Stimulated activated CD4-positive, alpha-beta T cell treated with anti-CD3 and anti-CD28 coated beads, Interleukin-2, amount 100 ng/mL, for 48 hours (primary cell): ENCODE data around the gene CDC45.
A peak's percentile ranks its signal among the peaks of the same experiment; 100 is the strongest.
"Not testable (repeated sequence)": the region's sequence is repeated elsewhere in the genome, so short reads cannot be mapped to it uniquely, and the experiment has no call there.

ENCODE experiments used
- DNase-seq, 2 donors: peaks; one replicate each; pipeline ENCODE4 v3.0.0-alpha.2; 2020

Gene CDC45

DNA sequence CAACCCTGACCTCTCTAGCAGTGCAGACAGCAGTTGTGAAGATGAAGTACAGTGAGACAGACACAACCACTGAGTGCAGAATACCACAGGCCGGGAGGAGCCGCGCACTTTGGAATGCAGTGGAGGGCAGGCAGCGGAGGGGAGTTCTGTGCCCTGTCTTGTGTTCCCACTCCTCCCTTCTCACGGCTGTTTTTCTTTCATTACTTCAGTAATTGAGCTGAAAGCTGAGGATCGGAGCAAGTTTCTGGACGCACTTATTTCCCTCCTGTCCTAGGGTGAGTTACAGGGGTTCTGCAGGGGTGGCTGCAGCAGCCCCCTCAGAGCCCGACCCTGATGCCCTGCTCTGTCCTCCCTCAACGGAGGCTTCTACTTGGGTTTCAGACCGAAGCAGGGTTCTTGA is 38.9 kb downstream of the CDC45 start:
- no peak for DNase-seq

DNA sequence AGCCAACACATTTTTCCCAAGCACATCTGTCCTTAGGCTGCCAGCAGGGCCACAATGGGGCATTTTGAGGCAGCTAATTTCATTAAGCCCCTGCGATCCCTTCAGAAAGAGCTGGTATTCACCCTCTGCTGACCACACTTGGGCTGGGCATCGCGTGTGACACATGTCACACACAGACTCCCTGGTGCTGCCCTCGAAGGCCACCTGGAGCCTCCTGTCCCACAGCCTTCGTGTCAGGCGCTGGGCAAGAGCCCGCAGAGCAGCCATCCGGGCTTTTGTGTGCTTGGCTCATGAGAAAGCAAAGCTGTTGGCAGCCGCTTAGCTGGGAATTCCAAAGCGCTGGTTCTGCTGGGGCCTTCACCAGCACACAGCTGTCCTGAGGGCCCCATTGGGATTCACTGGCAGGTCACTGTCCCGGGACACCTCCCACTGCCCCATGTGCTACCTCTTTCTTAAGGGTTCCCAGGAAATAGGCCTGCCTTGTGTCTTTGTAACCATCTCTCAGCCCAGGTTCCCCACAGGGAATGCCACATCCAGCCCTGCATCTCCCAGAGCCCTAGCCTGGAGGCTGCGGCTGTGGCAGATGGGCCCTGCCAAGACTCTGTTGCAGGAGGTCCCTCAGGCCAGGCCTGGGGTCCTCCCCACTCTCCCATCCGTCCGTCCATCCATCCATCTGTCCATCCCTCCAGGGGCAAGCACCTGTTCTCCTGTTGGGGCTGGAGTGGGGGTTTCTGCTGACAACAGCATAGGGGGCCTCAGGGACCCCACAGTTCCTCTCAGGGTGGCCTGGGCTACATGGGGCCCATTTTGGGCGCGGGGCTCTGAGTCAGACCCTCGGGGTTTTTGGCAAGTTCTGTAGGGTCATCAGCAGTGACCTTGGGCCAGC is 39.6 kb downstream of the CDC45 start:
- no peak for DNase-seq

DNA sequence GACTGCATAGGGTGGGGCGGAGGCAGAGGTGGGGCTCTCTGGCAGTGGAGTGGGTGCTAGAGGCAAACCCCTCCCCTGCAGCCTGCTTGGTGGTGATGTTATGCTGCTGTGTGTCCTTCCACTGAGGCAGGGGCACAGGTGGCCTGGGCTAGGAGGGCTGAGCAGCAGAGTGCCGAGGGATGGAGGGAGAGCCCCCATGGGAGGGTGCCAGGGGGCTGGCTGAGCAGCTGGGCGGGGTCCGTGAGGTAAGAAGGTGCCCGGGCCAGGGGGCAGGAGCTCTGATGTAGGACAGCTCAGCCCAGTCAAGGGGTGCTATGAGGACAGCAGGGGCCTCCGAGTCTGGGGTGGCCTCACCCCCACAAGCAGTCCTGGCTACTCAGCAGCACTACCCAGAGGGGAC is 40.3 kb downstream of the CDC45 start:
- DNase-seq, result no peak

DNA sequence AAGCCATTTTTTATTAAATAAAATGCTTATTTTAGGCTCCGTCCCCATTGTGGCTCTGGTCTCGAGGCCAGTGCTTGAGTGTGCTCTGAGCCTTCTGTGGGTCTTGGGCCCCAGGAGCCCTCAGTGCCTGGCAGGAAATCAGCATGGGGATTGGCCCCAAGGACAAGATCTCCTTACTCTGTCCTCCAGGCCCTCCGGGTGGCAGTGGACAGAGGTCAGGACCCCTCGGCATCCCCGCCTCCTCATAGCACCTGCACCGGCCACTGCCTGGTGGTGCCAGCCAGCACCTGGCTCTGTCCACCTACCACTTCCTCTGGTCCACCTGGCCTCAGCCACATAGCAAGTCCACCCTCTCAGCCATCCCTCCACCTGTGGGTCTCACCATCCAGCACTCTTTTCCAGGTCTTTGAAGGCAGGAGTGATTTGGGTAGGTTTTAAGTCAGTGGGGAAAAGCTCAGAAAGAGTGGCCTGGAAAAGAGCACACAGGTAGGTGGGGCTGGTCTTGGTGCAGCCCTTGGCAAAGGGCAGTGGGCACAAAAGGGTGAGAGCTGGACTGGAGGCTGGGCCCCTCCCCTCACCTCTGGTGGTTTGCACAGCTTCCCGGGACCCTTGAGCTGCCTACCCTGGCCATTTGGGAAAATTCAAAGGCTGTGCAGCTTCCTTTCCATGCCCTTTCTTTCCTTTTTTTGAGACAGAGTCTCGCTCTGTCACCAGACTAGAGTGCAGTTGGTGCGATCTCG is 41.0 kb downstream of the CDC45 start:
- no peak for DNase-seq

DNA sequence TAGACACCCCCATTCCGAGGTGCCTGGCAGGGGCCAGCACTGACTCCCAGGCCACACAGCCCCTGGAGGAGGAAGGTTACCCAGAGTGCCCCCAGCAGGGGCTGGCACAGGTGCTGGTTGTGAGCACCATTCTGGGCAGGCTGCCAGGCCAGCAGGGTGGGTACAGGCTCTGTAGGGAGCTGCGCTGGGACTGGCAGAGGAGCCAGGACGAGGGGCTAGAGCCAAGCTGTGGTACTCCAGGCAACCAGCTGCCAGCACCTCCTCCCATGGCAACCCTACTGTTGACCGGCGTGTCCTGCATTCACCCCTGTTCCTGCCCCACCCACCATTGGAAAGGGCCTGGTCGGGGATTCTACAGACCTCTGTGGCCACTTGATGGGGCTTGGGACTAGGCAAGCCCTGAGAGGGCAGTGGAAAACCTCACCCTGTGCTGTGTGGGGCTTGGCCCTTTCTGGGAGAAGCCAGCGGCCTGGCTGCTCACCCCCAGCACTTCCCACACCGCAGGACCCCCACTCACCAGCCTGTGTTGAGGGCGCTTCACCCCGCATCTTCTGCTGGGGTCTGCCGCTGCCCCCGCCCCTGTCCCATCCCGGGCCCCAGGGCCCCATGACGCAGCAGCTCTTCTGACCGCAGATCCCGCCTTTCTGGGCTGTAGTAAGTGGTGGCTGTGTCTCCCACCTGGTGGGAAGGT is 42.6 kb downstream of the CDC45 start:
- DNase-seq, result no peak

DNA sequence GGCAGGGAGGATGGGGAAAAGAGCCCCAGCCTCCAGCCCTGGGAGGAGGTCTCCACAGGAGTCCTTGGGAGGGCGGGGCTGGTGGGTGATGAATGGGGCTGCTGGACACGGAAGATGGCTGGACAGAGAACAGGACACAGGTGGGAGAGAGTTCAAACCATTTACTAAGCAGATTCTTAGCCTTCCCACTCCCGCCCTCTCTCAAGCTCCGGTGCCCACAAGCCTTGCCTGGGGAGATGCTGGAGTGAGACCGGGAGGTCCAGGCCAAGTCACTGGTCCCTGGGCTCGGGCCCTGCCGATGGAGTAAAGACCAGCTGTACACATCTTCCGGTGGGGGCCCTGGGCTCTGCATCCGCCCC is 43.1 kb downstream of the CDC45 start:
- no peak for DNase-seq

DNA sequence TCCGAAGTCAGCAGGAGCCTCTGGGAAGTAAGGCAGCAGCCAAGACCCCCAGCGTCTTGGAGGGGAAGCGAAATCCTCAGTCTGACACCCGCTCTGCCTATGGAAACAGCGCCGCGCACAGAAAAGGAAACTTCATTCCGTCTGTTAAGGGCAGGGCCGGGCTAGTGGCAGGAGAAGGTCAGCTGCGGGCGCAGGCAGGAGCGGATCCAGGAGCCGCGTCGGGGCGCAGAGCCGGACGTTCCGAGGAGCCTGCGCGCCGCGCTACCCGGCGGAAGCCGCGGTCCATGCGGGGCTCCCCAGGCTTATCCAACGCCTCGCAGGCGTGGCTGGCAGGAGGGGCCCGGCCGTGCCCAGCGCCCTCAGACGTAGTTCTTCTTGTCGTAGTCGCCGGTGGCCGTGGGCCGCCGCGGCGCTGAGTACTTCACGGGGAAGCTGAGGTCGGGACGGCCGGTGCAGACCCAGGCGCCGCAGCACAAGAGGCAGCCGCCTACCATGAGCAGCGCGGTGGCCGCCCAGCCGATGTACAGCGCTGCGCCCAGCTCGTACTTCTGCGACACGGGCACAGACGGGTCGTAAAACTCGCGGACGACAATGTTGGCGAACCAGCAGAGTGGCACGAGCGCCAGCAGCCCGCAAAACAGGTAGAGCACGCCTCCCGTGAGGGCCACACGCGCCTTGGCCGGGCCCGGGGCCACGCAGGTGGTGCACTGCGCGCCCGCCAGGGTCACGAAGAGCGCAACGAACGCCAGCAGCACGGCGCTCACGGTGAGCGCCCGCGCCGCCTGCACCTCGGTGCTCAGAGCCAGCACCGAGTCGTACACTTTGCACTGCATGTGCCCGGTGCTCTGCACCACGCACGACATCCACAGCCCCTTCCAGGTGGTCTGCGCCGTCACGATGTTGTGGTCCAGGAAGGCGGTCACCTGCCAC is 43.8 kb downstream of the CDC45 start:
- DNase-seq, result peak in 1 of 2 donors; percentile 22

DNA sequence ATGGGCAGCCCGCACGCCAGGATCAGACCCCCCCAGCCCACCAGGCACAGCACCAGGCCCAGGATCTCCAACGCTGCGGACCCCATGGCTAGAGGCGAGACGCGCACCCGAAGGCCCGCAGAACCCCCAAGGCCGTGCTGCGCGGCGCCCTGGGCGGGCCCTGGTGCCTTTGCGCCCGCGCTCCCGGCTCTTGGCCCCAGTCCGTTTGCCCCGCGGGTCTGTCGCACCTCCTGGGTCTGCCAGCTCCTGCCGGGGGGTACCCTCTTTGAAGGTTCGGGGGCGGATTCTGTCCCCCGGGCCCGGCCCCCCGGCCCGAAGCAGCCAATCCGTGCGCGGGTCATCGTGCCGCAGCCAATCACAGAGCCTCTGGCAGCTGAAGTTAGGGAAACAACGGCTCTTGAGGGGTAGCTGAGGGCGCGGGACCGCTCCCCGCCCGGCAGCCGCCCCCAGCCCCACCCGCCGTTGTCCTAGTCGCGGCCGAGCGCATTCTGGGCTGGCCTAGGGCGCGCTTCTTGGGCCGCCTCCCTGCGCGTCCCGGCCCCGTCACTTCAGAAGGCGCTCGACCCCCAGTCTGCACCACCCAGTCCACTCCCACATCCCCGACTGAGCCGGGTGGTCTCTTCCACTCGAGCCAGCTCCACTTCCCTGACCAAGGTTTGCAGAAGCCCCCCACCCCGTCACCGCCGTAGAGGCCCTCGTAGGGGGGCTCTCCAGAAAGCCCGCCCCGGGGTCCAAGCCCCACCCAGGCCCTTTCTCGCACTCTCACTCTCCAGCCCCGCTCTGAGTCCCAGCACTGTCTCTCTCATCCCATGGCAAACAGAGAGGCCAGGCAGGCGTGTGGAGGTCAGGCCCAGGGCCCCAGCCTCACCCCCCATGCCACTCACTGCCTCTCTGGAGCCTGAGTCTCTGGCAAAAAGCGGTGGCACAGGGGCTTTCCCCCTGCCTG is 44.7 kb downstream of the CDC45 start, which contains the start of gene CLDN5:
CLDN5 (minus strand) TSS at position 241 of the 946 bp plus-strand sequence; CDS start at position 86, 155 bp downstream.
- DNase-seq, result no peak

DNA sequence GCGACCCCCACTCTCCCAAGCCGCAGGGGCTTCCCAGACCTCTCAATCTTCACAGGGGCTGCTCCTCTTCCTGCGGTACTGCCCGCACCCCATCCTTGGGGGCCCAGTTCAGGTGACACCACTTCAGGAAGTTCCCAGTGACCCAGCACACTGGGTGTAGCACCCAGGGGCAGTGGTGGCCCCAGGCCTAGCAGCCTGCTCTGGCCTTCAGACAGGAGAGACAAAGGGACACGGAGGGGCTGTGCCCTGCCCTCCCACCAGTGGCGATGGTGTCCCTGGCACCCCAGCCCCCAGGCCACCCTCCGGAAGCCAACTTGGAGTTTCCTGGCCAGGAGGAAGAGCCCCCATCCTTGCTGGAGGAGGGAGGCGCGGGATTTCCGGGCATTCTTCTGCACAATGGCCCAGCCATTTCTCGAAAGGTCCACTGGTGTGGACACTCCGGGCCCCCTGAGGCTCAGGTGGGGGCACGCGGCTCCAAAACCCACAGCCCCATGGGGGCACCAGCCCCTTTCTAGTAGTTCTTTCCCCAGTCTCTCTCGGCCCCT is 45.5 kb downstream of the CDC45 start:
- no peak for DNase-seq

DNA sequence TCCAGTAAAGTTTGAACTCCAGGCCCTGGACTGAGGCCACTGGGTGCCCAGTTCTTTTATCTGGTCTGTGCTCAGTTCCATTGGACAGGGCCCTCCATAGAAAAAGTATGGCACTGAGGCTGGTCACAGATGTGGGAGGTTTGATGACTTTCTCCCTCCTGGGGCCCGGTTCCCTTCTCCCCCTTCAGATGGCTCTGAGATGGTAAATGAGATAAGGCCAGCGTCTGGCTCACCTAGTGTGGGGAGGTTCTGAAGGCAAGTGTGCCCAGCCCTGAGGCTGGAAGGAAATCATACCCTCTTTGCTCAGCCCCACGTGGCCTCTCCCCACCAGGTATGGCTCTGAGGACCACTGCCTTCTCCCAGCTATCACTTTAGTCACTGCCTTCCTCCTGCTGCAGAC is 45.9 kb downstream of the CDC45 start:
- DNase-seq, result no peak

DNA sequence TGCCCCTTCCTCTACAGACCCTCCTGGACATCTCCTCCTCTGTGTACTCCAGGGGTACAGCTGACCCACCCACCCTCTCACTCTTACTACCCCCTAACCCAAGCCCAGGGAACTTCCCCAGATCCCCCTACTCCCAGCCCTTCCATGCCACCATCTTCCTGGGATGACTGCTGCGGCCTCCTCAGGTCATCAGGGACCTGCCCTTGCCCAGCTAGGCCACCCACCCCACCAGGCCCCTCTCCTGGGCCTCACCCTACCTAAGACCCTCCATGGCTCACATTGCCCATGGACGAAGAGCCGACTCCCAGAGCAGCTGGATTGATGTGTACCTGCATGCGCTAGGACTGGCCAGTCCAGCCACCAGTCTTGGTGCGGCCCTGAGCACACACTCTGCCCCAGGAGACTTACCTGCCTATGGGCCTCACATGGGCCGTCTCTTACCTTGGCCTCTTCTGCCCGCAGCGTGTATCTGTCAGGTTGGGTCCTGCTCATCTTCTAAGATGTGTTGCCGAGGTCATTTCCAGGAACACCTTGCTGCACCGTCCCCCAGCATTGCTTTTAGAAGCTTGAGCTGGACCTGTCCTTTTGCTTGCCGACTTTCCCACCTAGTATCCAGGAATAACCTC is 46.5 kb downstream of the CDC45 start:
- DNase-seq, result no peak

DNA sequence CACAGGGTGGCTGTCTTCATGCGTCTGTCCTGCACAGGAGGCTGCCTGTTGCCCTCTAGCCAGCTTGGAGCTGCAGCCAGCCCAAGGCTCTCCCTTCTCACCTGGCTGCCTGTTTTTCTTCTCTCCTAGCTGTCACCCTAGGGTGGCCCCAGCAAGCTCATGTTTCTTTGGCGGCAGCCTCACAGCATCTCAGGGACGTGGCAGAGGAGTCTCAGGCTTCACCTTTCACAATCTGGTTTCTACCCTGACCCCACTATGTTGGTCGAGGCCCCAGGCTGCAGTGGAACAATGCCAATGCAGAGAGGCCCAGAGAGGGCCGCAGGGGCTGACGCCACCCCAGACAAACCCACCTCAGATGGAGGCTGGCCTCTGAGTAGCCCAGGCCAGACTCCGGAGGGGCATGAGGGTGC is 47.0 kb downstream of the CDC45 start:
- no peak for DNase-seq

DNA sequence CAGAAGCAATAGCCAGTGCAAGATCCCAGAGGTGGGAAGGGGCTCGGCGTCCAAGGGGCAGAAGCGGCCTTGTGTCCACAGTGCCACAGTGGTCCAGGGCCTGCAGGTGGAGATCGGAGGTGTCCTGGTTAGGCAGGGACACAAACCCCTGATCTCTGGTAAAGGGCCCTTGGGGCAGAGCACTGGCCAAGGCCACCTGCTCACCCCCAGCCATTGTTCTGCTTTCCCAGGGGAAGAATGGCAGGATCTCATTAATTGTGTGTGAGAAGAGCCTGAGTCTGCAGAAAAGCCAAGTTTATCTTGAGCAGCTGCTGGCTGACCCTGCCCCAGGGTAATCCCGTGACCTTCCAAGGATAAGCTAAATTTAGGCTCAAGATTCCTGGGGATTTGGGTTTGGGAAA is 47.6 kb downstream of the CDC45 start:
- no peak for DNase-seq

DNA sequence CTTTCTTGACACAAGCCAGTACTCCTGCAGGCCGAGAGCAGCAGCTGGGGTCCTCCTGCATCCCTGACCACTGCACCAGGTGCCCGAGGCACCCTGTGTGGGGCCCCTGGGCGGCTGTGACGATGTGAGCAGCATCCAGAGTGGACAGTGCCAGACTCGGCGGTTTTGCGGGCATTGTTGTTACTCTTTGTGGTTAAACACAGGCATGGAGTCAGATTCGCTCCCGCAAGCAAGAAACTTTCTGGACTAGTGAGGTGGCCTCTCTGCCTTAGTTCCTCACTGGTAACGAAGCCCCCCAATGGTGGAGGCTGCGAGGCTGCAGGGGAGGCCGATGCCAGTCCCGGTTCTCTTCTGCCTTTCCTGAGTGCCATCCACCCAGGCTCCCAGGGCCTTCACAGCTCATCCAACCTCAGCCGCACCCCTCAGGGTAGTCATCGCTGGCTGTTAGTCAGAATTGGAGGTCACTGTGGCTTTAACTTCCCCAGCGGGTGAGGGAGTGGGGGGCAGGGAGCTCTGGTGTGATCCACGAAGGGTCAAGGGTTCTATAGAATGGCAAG is 48.2 kb downstream of the CDC45 start:
- no peak for DNase-seq

DNA sequence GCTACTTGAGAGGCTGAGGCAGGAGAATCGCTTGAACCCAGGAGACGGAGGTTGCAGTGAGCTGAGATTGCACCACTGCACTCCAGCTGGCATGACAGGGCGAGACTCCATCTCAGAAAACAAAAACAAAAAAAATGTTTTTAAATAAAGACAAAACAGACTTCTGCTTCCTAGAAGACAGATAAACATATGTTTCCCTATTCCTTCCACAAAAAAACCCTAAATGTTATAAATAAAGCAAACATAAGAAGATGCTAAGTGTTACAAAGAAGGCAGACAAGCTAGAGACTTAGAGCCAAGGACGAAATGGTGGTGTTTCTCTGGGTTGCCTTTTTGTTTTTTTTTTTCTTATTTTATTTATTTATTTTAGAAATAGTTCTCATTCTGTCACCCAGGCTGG is 50.1 kb downstream of the CDC45 start:
- DNase-seq, result no peak

DNA sequence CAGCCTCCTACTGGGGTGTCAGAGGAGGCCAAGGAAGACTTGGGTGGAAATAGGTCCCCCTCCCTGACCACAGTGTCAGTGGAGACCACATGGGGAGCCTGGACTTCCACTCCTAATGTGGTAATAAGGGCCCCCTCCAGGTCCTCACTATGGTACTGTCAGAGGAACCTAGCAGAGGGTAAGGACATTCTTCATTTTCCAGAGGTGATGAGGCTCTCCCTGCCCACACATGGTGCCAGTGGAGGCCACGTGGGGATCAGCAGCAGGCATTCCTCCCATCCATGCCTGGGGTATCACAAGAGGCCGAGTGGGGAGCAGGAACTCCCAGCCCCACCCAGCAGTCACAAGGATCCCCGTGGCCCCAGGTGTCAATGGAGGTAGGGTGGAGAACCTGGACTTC is 51.0 kb downstream of the CDC45 start:
- DNase-seq, result no peak

DNA sequence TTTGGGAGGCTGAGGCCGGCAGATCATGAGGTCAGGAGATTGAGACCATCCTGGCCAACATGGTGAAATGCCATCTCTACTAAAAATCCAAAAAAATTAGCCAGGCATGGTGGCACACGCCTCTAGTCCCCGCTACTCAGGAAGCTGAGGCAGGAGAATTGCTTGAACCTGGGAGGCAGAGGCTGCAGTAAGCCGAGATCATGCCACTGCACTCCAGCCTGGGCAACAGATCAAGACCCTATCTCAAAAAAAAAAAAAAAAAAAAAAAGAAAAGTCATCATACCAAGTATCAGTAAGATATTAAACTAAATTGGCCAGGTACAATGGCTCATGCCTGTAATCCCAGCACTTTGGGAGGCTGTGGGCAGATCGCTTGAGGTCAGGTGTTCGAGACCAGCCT is 51.6 kb downstream of the CDC45 start:
- not testable (repeated sequence) for DNase-seq

DNA sequence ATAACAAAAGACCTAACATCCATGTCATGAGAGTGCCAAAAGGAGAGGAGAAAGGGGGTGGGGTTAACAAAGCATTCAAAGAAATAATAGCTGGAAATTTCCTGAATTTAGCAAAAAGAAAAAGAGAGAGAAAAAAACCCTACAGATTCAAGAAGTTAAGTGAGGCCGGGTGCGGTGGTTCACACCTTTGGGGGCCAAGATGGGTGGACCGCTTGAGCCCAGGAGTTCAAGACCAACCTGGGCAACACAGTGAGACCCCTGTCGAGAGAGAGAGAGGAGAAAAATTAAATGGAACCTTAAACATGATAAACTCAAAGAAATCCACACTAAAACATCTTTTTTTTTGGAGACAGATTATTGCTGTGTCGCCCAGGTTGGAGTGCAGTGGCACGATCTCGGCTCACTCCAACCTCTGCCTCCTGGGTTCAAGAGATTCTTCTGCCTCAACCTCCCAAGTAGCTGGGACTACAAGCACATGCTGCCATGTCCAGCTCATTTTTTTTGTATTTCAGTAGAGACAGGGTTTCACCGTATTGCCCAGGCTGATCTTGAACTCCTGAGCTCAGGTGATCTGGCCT is 53.4 kb downstream of the CDC45 start:
- DNase-seq, result no peak

DNA sequence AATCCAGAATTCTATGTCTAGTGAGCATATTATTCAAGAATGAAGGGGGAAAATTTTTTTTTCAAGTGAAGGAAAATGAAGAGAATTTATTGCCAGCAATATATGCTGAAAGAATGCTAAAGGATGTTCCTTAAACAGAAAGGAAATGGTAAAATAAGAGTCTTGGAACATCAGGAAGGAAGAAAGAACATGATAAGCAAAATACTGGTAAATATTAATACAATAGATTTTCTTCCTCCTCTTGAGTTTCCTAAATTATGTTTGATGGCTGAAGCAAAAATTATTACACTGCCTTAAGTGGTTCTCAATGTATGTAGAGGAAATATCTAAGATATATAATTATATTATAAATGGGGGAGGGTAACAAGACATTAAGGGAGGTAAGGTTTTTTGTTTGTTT is 54.1 kb downstream of the CDC45 start:
- no peak for DNase-seq

DNA sequence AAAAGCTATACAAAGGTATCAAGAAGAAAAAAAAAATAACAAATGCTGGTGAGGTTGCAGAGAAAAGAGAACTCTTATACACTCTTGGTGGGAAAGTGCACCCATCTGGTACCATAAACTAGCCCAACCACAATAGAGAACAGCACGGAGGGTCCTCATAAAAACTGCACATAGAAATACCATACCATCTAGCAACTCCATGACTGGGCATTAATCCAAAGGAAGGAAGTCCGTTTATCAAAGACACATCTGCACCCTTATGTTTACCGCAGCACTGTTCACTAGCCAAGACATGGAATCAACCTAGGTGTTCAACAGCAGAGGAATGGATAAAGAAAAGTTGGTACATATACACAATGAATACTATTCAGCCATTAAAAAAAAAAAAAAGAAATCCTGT is 55.3 kb downstream of the CDC45 start:
- DNase-seq, result no peak
